HG02943 (cell line): ENCODE measurements around the gene ADD1.
A peak's percentile ranks its signal among the peaks of the same experiment; 100 is the strongest.
"Not testable (repeated sequence)": the region's sequence is repeated elsewhere in the genome, so short reads cannot be mapped to it uniquely, and the experiment has no call there.

Experiments
- ATAC-seq: cut with Tn5 transposase; IDR thresholded peaks from one replicate; pipeline ENCODE4 v1.9.1; 2021; ENCODE audit warnings: mild to moderate bottlenecking, low read depth, moderate library complexity; ENCODE audit not compliant: unreplicated experiment

Gene ADD1

DNA sequence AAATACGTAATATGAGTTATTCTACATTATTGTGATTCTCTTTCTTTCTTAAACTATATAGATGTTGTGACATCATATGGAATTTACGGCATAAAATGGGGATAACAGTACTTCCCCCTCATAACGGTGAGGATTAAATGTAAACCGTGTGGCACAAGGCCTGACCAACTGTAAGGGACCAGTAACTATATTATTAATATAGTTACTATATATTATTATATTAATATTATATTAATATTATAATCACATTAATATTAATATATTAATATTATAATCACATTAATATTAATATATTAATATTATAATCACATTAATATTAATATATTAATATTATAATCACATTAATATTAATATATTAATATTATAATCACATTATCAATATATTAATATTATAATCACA is 116.8 kb downstream of the ADD1 start:
- ATAC-seq: not testable (repeated sequence)

DNA sequence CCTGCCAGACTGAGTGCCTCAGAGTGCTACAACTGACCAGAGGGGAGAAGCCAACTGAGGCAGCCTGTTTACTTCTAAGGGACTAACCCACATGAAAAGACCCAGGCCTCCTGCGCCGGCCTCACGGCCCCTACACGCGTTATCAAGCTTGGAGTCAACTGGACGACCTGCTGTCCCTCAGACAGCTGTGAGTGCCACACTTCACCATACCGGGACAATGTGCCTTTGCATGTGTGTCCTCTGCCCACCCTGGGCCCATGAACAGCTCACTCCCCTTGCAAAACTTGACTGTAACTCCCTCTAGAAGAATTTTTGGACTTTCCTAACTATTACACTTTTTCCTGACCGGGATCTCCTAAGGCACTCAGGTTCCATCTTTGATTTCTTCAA is 117.8 kb downstream of the ADD1 start:
- no peak for ATAC-seq

DNA sequence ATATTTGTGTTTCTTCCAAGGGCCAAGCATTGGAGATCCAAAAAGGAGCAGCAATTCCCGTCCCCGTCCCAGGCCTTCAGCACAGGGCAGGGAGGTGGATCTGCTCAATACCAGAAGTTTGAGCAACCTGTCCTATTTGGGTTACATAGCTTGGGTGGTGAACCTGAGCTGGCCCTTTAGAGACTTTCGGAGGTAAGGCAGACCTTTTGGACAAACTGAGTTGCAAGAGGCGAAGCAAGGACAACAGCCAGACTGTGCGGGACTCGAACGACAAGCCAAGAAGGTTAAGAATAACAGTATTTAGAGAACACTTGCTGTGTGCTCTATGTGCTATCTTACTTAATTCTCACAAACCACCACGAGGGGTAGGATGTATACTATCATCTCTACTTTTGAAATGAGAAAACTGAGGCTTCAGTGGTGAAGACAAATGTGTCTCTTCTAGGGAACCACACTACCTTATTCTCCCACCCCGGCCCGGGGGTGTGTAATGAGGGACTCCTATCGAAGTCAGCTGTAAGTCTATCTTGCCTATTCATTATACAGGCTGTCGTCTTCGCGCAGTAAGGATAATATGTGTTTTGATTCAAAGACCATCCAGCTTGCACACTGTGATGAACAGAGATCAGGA is 118.3 kb downstream of the ADD1 start:
- no peak for ATAC-seq

DNA sequence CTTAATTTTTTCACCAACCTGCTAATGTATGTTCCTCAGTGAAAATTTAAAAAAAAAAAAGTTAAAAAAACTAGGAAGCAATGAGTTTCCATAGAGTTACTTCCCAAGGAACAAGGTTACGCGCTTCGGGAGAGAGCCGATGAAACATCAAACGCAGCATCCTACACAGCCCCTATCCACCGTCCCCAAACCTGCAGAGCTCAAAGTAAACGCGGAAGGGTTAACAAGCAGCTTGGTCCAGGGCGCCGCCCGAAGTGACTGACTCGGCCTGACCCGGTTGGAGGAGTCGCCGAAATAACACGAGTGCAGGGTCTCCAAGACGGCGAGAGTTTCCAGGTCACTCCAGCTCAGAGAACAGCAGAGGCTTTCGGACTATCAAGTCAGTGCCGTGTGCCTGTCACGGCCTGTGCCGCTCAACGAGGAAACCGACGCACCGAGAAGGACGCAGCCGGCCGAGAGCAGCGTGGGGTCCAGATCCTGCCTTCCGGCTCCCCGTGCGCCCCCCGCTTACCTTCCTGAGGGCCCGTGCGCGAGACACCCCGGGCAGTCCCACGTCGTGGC is 119.0 kb downstream of the ADD1 start:
- peak; percentile 37 for ATAC-seq

DNA sequence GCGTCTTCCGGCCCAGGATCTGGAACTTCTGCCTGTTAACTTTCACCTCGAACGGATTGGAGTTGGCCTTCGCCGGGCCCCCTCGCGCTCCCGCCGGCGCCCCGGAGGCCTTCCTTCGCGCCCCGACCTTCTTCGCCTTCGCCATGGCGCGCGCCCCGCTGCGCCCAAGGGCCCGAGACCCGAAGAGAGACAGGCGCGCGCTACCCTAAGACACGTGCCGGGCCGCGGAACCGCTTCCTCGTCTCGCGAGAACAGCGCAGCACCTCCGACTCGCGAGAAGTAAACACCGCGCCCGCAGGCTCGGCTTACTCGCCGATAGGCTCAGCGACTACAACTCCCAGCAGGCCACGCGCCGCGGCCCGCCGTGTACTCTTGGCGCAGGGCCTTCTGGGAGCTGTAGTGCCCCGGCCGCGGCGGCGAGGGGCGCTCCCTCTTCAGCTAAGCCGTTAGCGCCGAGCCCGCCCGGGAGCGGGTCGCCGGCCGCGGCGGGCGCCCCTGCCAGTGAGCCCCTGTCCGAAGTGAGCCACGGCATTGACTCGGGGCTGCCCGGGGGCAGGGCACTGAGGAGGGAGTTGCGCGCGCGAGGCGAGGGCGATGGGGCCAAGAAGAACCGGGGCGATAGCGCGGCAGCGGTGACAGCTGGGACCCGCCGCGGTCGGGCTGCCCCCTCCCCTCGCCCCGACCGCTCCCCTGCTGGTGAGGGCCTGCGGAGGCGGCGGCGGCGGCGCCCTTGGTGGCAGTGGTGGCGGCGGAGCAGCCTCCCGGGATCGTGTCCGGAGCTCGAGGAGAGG is 119.7 kb downstream of the ADD1 start, which contains the start of the genes GRK4 and NOP14:
Gene GRK4 (plus strand): TSS at position 397 of the 791 bp plus-strand sequence. CDS start 500 bp downstream, outside the sequence.
Gene NOP14 (minus strand): TSS at position 232 of the 791 bp plus-strand sequence. CDS start 87 bp downstream, at position 145.
- peak; percentile 85 for ATAC-seq

DNA sequence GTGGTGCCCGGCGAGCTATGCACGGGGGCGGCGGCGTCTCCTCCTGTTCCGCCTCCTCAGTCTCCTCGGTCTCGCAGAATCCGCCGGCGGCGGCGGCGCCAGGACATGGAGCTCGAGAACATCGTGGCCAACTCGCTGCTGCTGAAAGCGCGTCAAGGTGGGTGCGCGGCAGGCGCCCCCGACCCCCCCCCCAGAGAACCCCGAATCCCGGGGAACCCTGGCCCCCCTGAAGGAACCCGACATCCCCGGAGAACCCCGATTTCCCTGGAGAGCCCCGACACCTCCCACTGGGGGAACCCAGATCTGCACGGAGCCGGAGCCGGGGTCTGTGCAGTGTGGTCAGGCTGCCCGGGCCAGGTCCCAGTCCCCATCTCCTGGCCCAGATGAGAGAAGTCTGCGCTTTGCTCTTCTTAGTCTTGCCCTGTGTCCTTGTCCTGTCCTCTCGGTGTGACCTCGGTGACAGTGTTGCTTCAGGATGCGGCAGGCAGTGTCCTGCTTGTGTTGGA is 120.4 kb downstream of the ADD1 start:
- no peak for ATAC-seq

DNA sequence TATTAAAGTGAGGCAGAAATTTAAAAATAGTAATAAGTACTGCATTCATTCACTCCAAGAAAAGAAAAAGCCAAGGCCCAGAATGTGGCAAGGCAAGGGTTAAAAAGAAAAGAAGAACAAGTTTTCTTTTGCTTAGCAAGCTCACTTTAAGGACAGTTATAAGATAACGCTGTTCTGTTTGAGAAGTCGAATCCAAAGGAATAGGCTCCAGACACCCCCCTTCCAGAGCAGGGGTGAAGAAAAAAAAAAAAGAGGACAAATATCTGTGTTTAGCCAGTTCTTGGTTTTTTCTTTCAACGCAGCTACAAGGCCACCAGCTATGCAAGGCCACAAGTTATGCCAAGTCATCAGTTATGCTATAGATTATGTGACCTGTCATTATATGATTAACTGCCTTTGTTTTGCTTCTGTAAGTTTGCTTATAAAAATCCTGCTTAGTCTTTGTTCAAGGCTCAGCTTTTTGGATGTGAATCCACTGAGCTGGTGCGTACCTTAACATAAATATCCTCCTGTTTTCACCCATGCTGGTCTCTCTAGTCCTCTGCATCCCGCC is 121.1 kb downstream of the ADD1 start:
- ATAC-seq: no peak

DNA sequence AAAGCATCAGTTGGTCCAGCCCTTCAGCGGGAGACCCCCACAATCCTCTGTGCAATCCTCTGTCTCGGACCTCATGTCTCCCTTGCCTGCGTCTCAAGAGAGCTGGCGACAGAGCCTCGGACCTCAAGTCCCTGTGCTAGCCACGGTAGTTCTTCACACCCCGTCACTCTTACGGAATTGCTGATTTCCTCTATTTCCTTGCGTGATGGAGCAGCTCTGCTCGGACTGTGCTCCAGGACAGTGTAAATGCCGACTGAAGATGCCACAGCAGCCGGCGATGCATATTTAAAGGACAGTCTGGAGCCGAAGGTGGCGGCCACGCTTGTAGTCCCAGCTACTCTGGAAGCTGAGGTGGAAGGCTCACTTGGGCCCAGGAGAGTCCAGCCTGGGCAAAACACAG is 121.6 kb downstream of the ADD1 start:
- ATAC-seq: no peak

DNA sequence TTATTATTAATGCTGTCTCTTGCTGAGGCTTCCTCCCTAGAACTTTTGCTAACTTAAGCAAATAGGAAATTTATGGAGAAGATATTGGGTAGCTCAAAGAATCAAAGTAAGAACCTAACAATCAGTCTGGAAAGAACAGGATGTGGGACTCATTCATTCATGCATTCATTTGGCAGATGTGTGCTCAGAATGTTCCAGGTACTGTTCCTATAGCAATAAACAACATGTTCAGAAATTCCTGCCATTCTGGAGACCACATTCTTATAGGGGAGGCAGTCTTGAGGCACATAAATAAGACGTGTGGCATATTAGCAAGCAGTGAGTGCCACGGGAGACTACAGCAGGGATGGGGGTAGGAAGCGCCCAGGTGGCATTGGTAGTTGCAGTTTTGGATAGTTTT is 124.7 kb downstream of the ADD1 start:
- ATAC-seq: no peak

DNA sequence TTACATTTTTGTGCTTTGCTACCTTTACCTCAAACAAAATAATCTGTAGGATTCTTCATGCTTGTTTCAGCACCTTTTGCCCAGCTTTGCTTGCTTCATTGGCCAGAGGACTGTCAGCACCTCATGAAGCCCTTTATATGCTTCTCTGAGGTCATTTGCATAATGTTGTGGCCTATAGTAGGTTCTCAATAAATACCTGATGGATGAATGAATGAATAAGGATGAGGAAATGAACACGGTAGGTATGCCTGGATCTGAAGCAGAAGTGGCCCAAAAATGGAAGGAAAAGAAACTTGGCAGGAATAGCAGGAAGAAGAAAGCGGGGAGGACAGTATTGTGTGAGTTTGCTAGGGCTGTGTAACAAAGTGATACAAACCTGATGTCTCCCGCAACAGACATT is 127.6 kb downstream of the ADD1 start:
- ATAC-seq: no peak

DNA sequence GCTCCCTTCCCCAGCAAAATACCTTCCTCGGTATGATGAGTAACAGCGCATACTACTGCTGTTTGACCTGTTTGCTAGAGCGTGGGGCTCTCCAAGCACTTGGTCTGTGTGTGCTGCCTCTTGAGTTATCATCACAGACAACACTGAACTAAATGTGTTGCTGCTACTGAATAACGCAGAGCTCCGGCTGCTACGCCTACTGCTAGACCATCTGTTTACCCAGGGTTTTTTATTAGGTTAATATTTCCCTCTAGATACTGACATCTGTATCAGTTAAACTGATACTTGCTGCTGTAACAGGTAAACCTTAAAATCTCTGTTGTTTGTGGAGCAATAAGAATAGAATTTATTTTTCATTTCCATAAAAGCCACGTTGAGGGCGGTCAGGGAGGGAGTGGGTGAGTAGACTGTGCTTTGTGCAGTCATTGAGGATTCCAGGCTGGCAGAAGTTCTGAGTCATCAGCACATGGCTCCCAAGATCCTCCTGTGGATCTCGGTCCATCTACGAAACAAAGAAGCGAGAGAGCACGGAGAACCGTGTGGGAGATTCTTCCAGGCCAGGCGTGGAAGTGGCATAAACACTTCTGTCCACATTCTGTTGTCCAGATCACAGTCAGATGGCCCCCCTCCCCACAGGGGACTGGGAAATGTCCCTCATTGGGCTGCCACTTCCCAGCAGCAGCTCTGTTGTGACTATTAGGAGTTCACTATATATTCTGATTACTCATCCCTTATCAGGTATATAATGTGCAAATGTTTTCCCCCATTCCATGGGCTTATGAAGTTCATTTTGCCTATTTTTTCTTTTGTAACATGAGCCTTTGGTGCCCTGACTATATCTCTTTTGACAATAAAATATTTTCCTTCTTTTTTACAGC is 133.8 kb downstream of the ADD1 start:
- ATAC-seq: no peak
